ENCODE data around the gene ARHGAP12.

The ARHGAP12 gene

GRCh38 chr10:31823358-31823757 lies 105.3 kb downstream of the ARHGAP12 start:
- DNase-seq (ENCODE audit: low spot score): no peak
- Histone ChIP-seq H3K4me3 (no peak overlapping the region), H3K27ac (no peak overlapping the region)
- TF ChIP-seq CTCF (IDR thresholded peaks at IDR 0.05): no peak

- no peak for TF ChIP-seq CTCF (IDR thresholded peaks at IDR 0.05)
Observed at GRCh38 chr10:31822616-31823318, 105.9 kb downstream of the ARHGAP12 start.

GRCh38 chr10:31822150-31822549 lies 106.5 kb downstream of the ARHGAP12 start:
- no peak for TF ChIP-seq CTCF (IDR thresholded peaks at IDR 0.05)
- no peak for DNase-seq (ENCODE audit: low spot score)
- Histone ChIP-seq H3K27ac (no peak overlapping the region), H3K4me3 (no peak overlapping the region)

More at GRCh38 chr10:31822616-31823318, 105.9 kb downstream of the ARHGAP12 start:
- Histone ChIP-seq H3K4me3 (no peak overlapping the region), H3K27ac (no peak overlapping the region)
- DNase-seq (ENCODE audit: low spot score): no peak

GRCh38 chr10:31820778-31821369 lies 107.8 kb downstream of the ARHGAP12 start:
- DNase-seq (ENCODE audit: low spot score): no peak
- Histone ChIP-seq H3K27ac (no peak overlapping the region), H3K4me3 (no peak overlapping the region)
- TF ChIP-seq CTCF (IDR thresholded peaks at IDR 0.05): no peak

GRCh38 chr10:31820096-31820495 lies 108.5 kb downstream of the ARHGAP12 start:
- TF ChIP-seq CTCF (IDR thresholded peaks at IDR 0.05): no peak
- H3K27ac ChIP-seq: peak overlapping the region; percentile 6 to 60
- no peak overlapping the region for H3K4me3 ChIP-seq
- no peak for DNase-seq (ENCODE audit: low spot score)

- Histone ChIP-seq H3K27ac (peak overlapping the region; percentile 6 to 60), H3K4me3 (no peak overlapping the region)
- no peak for TF ChIP-seq CTCF (IDR thresholded peaks at IDR 0.05)
- DNase-seq (ENCODE audit: low spot score): peak; percentile 78
Observed at GRCh38 chr10:31819391-31819820, 109.2 kb downstream of the ARHGAP12 start.

GRCh38 chr10:31816318-31816717 lies 112.3 kb downstream of the ARHGAP12 start:
- no peak for TF ChIP-seq CTCF (IDR thresholded peaks at IDR 0.05)
- H3K4me3 ChIP-seq: no peak overlapping the region
- peak overlapping the region; percentile 46 to 81 for H3K27ac ChIP-seq
- DNase-seq (ENCODE audit: low spot score): no peak

All from coronary artery (tissue), 2 donors.